ENCODE data around the gene PTGR3.

DNA sequence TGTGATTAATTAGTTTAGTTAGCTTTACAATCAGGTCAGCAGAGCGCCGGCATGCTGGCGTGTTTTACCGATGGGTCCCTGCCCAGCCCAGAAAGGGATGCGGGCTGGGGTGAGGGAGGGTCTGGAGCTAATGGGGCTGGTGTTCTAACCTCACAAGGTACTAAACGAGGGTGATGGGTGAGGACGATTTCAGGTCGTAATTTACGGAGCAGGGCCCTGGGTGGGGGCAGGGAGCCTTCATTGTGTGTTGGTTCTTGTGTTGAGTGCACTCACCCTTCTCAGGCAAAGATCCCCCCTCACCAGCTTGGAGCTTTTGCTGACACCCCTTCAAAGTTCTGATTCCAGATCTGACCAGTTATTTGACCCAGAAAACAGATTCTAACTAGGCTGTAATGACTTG, 39.5 kb downstream of the PTGR3 start:
- no peak for TF ChIP-seq CTCF (conservative IDR thresholded peaks at IDR 0.05; ENCODE audit: low read depth, low read length)
- no peak for TF ChIP-seq EZH2 (IDR thresholded peaks at IDR 0.05; ENCODE audit: borderline replicate concordance, low read depth, low read length, poor library complexity, severe bottlenecking)

Measured in A673 (cell line).